GM19395 (cell line): Measurements from ENCODE around the gene CECR2.

ENCODE experiments used
- ATAC-seq: cut with Tn5 transposase; IDR thresholded peaks from one replicate; pipeline ENCODE4 v1.9.1; 2021; ENCODE audit warnings: mild to moderate bottlenecking, moderate library complexity; ENCODE audit not compliant: unreplicated experiment

CECR2 gene

DNA sequence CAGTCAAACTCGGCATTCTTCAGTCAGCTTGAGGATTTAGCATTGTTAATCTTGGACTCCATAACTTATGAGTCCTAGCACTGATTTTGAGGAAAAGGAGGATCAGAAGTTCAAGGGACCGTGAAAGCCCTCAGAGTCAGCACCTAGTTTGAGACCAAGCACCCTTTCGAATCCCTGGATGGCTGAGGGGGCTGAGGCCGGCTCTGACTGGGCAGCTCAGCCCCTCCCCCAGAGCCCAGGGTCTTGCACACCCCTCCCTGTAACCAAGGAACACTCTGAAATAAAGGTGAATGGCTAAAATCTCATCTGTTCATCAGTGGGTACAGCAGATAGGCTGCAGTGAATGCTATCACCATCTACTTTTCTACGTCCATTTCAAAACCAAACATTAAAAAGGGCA, 221.3 kb downstream of the CECR2 start:
- no peak for ATAC-seq

DNA sequence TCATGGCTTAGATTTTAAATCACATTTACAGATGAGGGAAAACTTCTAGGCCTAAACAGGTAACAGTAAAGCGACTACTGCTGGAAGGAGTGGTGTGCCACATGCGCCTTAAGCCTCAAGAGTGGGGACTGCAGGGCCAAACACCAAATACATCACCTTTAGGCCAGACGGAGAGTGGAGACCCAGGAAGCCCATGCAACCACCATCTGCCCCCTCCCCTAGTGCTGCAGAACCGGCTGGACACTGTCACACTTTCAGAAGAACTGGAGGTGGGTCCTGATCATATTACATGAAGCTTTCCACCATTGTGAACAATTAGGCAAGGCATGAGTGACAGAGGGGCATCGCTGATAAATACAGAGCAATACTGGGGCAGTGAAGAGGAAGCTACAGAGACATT, 222.9 kb downstream of the CECR2 start:
- ATAC-seq: no peak

DNA sequence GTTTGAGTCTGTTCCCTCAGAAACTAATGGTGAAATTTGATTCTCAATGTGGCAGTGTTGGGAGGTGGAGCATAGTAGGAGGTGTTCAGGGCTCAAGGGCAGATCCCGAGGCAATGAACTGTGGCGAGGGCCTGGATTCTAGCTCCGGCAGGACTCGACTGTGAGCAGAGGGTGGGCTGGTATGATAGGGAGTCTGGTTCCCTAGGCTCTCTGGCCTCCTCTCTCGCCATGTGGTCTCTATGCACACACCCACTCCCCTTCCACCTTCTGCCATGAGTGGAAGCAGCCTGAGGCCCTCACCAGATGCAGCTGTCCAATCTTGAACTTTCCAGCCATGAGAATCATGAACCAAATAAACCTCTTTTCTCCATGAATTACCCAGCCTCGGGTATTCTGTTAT, 227.0 kb downstream of the CECR2 start:
- ATAC-seq: no peak

DNA sequence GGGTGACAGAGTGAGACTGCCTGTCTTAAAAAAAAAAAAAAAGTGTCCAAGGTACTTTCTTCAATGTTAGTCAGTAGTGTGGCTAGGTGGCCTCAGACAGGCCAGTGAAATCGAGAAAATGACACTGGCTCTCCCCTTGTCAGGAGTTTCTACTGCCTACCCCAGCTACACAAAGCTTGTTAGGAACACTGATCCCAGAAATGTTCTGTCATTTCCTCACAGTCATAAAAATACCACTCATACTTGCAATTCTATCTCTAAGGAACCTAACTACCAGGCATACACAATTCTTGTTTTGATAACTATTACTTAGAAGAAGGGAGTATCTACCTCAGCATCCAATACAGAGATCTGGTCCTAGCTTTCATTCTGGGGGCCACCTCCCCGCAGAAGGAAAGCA, 228.0 kb downstream of the CECR2 start:
- no peak for ATAC-seq

DNA sequence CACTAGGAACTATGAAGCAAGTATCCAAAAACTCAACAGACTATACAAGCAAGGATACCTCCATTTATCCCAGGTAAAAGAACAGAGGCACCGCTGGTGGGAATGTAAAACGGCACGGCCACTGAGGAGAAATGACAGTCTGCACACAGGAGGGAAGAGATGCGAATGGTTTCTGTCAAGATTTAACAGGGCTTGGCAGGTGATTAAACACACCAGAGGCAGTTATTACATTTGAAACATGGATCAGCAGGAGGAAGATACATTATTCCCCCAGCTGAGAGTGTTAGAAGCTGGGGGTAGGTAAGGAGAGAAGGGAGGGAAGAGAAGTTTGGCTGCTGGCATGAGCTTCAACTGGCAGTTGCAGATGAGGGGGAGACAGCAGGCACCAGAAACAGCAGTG, 229.1 kb downstream of the CECR2 start:
- no peak for ATAC-seq

DNA sequence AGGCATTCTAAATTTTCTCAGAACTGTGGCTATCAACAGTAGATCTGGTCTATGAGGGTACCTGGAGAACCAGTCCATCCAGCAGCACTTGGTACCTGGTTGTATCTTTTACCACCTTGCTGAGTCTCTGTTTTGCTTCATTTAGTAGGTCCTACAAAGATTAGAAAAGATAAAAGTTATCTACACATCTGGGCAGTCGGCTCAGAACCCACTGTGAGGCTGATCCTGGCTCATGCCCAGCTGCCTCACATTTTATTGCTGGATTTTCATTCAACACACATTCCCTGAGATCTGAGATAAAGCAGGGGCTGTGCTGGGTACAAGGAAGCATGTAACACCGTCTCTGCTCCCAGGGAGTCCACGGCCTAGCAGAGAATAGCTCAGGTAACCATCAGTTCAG, 231.8 kb downstream of the CECR2 start:
- no peak for ATAC-seq

DNA sequence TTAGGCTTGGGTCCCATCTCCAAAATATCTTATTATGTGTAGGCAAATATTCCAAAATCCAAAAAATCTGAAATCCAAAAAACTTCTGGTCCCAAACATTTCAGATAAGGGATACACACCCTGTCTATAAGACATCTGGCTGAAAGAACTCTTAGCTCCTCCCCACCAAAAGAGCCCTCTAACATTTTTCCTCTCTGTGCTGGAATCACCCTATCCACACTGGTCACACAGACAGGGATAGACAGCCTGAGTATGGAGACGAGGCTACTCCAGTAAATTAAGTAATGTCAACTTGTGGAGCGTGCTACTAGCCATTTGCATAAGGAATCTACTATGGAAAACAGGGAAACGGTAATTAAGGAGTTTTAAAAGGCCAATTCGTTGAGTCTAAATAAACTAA, 234.4 kb downstream of the CECR2 start:
- ATAC-seq: no peak

DNA sequence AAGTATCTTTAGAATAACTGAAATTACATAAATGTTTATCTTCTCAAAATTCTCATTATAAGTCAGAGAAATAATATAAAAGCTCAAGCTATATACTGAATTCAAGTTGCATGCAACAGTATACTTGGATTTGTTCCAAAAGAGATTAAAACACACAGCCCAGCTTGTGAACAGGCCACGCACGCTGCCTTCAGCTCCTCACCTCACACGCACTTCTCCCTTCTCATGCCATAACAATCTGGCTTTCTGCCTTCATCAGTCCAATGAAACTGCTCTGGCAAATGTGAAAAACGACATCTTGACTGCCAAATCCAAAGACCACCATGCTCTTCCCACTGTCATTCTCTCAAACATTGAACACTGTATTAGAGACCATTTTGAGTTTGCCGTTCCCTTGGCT, 237.2 kb downstream of the CECR2 start:
- ATAC-seq: no peak
